ENCODE results near the gene SLC51B.

GRCh38 chr15:65037309-65037708, 7.9 kb upstream of the SLC51B start:
- TF ChIP-seq REST (IDR thresholded peaks at IDR 0.05; ENCODE audit: insufficient read depth in 1 of 2, low read depth in 2 of 2, low read length in 2 of 2) (no peak), POLR2AphosphoS5 (IDR thresholded peaks at IDR 0.05; ENCODE audit: low read depth, low read length) (no peak), FOXP2 (optimal IDR thresholded peaks at IDR 0.05; ENCODE audit: borderline replicate concordance, extremely low read depth, extremely low read length, insufficient read depth) (no peak), TAF1 (IDR thresholded peaks at IDR 0.05; ENCODE audit: borderline replicate concordance, insufficient read depth, low read length) (no peak)
